Immature natural killer cell (primary cell): ENCODE results near the gene OSBPL5. TPM values are rescaled to one million over a fixed set of nuclear protein-coding genes. Genes with fewer than 3 reads are reported as not detected.

Source experiments
- DNase-seq, 3 donors: peaks; one replicate each; pipeline ENCODE4 v3.0.0; 2022; ENCODE audit warnings: mixed read lengths in 1 of 3
- H3K27ac Mint-ChIP-seq, 6 donors: one replicate each; pipeline ENCODE4 v1.8.0; 2020; ENCODE audit warnings: mixed read lengths in 6 of 6, mild to moderate bottlenecking in 5 of 6, inconsistent platforms in 4 of 6, moderate library complexity in 3 of 6
- H3K27me3 Mint-ChIP-seq, 3 donors: one replicate each; pipeline ENCODE4 v1.8.0; 2020 to 2021; ENCODE audit warnings: low read depth in 3 of 3, mild to moderate bottlenecking in 3 of 3, mixed read lengths in 3 of 3, moderate library complexity in 3 of 3, inconsistent platforms in 1 of 3
- H3K36me3 Mint-ChIP-seq, 3 donors: one replicate each; pipeline ENCODE4 v1.8.0; 2020; ENCODE audit warnings: mixed read lengths in 3 of 3, inconsistent platforms in 2 of 3, mild to moderate bottlenecking in 2 of 3
- H3K4me1 Mint-ChIP-seq, 2 donors: one replicate each; pipeline ENCODE4 v1.8.0; 2020; ENCODE audit warnings: inconsistent platforms in 2 of 2, mild to moderate bottlenecking in 2 of 2, mixed read lengths in 2 of 2, moderate library complexity in 1 of 2
- H3K4me3 Mint-ChIP-seq, 5 donors: one replicate each; pipeline ENCODE4 v1.8.0; 2020; ENCODE audit warnings: mild to moderate bottlenecking in 5 of 5, mixed read lengths in 5 of 5, inconsistent platforms in 3 of 5, moderate library complexity in 3 of 5
- H3K9me3 Mint-ChIP-seq, 6 donors: one replicate each; pipeline ENCODE4 v1.8.0; 2020; ENCODE audit warnings: mild to moderate bottlenecking in 6 of 6, mixed read lengths in 6 of 6, inconsistent platforms in 4 of 6, moderate library complexity in 3 of 6
- polyA plus RNA-seq, 3 donors: library from polyadenylated mRNA; unstranded; fragments of 300-500 nt; fragmentation: Illumina TruSeq; gene quantifications; one replicate each; pipeline ENCODE4 v1.2.3, GENCODE V29; 2021

The OSBPL5 gene
- polyA plus RNA-seq, 3 donors from 2014 or later: 32.8 to 98.9 (median 33.3) TPM

DNA sequence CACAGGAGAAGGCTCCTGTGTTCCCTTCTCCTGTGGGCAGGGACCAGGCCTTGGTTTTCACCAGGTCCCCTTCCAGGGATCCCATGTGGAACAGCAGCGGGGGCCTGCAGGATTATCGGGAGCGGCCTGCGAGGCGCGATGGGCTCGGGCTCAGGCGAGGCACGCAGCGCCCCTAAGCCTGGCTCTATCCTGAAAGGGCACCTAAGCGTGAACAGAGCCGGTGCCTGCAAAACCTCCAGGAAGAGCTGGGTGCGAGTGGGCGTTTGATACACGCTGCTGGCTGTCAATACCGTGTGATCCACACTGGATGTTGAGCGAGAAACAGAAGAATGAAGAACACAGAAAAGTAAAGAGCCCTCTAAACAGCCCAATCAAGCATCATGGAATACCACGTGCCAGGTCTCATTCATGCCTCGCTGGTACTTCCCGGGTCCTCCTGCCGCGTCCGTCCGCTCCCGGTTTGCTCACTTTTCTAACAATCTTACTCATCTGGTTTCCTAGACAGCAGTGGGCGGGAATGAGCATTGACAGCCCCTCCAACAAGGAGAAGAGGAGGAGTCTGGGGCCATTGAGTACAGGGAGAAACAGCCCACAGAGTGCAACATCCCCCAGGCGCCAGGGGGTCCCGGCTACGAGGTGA is 12.5 kb downstream of the OSBPL5 start:
- no peak for DNase-seq
- peak overlapping the region; percentile 14 to 91 (median 58) for H3K27ac Mint-ChIP-seq
- H3K27me3 Mint-ChIP-seq: peaks cover 6 to 18% (median 13%) of the 10 kb centered on the region in 3 donors
- peaks cover 0 to 21% (median 0%) of the 10 kb centered on the region in 3 donors for H3K36me3 Mint-ChIP-seq
- no peaks in the 10 kb centered on the region for H3K9me3 Mint-ChIP-seq
- H3K4me1 Mint-ChIP-seq: peaks cover 93 to 98% of the 10 kb centered on the region in 2 donors
- H3K4me3 Mint-ChIP-seq: no peak overlapping the region

DNA sequence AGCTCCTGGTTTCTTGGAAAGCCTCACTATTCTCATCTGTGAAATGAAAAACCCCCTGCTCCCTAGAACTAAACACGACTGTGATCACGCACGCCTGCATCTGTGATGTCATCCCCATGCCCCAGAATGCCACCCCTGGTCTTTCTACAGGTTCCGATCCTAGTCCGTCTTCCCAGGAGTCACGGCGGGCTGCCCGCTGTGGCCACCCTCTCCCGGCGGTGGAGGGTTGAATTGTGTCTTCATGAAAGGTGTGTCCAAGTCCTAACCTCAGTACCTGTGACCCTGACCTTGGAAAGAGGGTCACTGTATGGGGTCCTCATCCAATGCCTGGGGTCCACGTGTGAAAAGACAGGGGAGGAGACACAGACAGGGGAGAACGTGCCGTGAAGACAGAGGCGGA is 14.4 kb downstream of the OSBPL5 start:
- Mint-ChIP-seq H3K4me1 (peaks cover 85 to 91% of the 10 kb centered on the region in 2 donors), H3K27ac (peak overlapping the region in 5 of 6 donors; percentile 26 to 81 (median 75))

DNA sequence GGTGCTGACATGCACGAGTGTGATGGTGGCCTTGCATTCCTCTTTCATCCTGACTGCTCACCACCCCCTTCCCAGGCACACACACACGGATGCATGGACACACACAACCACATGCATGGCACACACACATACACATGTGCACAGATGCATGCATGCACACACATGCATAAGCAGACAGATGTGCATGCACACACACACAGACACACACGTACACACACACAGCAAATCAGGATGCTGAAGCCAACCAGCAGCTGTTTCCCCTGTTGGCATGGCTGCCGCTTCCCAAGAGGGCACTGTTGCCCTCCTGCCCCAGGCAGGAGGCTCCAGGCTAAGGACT is 15.3 kb downstream of the OSBPL5 start:
- H3K27me3 Mint-ChIP-seq: peaks cover 3 to 10% (median 10%) of the 10 kb centered on the region in 3 donors
- H3K4me3 Mint-ChIP-seq: peak overlapping the region; percentile 36 to 65 (median 57)
- H3K4me1 Mint-ChIP-seq: peaks cover 85 to 91% of the 10 kb centered on the region in 2 donors
- H3K36me3 Mint-ChIP-seq: peaks cover 0 to 21% (median 0%) of the 10 kb centered on the region in 3 donors
- H3K27ac Mint-ChIP-seq: peak overlapping the region in 5 of 6 donors; percentile 74 to 87 (median 80)
- DNase-seq: no peak
- H3K9me3 Mint-ChIP-seq: no peaks in the 10 kb centered on the region

More for the DNA sequence above, 14.4 kb downstream of the OSBPL5 start:
- Mint-ChIP-seq H3K36me3 (peaks cover 0 to 21% (median 0%) of the 10 kb centered on the region in 3 donors), H3K4me3 (peak overlapping the region; percentile 7 to 56 (median 29)), H3K27me3 (peaks cover 6 to 10% (median 9%) of the 10 kb centered on the region in 3 donors), H3K9me3 (no peaks in the 10 kb centered on the region)
- no peak for DNase-seq

DNA sequence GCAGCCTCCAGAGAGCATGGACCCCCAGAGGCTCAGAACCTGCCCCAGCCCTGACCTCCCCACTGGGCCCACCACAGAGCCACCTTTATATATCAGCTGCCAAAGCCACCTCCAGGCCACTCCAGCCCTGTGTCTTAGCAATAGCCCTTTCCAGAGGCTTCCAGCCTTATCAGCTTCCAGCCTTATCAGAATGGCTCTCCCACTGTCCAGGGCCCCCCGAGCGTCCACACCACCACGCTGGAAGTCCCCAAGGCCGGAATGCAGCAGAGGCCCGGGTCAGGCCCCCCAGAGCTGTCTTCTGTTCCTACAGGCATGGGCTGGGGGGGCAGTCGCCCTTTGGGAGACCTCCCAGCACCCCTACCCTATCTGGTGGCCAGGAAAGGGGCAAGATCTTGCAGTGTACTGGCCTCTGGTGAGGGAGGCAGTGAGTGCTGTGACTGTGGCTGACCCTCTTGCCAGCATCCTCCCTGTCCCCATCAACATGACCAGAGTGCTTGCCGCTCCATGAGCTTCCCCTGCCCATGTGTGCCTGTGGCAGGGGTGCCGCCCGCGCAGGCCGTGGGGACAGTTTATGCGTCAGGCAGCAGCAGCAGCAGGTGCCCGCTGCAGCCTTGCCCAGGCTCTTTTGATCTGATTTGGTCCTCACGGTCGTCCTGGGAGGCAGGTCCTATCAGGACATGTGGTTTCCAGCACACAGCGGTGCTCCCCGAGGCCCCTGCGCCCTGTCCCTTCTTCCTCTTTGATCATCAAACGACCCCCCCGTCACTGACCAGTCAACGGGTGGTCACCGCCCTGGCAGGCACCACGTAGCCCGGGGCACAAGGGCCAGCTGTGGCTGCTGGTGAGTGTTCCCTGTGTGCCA is 15.9 kb downstream of the OSBPL5 start:
- DNase-seq: no peak
- Mint-ChIP-seq H3K4me3 (peak overlapping the region; percentile 36 to 69 (median 57)), H3K27me3 (peaks cover 3 to 10% (median 10%) of the 10 kb centered on the region in 3 donors), H3K36me3 (peaks cover 0 to 21% (median 0%) of the 10 kb centered on the region in 3 donors), H3K4me1 (peaks cover 84 to 85% of the 10 kb centered on the region in 2 donors), H3K9me3 (no peaks in the 10 kb centered on the region), H3K27ac (peak overlapping the region; percentile 74 to 93 (median 85))

- H3K4me3 Mint-ChIP-seq: peak overlapping the region; percentile 56 to 69 (median 62)
- H3K36me3 Mint-ChIP-seq: peaks cover 0 to 21% (median 0%) of the 10 kb centered on the region in 3 donors
- H3K27ac Mint-ChIP-seq: peak overlapping the region; percentile 74 to 93 (median 84)
- no peaks in the 10 kb centered on the region for H3K9me3 Mint-ChIP-seq
- peaks cover 3 to 11% (median 10%) of the 10 kb centered on the region in 3 donors for H3K27me3 Mint-ChIP-seq
- H3K4me1 Mint-ChIP-seq: peaks cover 85 to 87% of the 10 kb centered on the region in 2 donors
- DNase-seq: no peak
Observed at GRCh38 chr11:3148255-3148989, 16.7 kb downstream of the OSBPL5 start.

DNA sequence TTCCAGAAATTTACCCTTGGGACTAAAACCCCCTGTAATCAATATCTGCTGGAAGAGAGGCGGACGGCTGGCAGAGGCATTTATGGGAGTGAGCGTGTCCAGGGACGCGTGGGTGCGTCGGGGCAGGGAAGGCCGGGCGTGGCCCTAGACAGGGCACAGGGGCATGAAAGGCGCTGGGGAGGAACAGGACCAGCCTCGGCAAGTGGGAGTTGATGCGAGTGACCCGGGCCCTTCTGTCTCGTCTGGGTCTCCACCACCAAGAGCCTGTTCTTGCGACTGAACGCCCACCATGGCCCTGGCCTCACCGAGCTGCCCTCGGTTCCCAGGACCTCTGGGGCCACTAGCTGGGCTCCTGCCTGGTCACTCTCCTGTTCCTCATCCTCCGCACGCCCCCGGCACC is 17.5 kb downstream of the OSBPL5 start:
- Mint-ChIP-seq H3K4me3 (no peak overlapping the region), H3K9me3 (no peaks in the 10 kb centered on the region), H3K27me3 (peaks cover 5 to 10% (median 10%) of the 10 kb centered on the region in 3 donors), H3K27ac (peak overlapping the region in 3 of 6 donors; percentile 74 to 93 (median 85)), H3K4me1 (peaks cover 82 to 83% of the 10 kb centered on the region in 2 donors), H3K36me3 (peaks cover 0 to 13% (median 0%) of the 10 kb centered on the region in 3 donors)
- no peak for DNase-seq

GRCh38 chr11:3147257-3147619 is 17.9 kb downstream of the OSBPL5 start:
- DNase-seq: no peak
- peaks cover 0 to 13% (median 0%) of the 10 kb centered on the region in 3 donors for H3K36me3 Mint-ChIP-seq
- H3K27ac Mint-ChIP-seq: peak overlapping the region in 1 of 6 donors; percentile 35
- peaks cover 6 to 11% (median 10%) of the 10 kb centered on the region in 3 donors for H3K27me3 Mint-ChIP-seq
- H3K4me1 Mint-ChIP-seq: peaks cover 82 to 83% of the 10 kb centered on the region in 2 donors
- no peaks in the 10 kb centered on the region for H3K9me3 Mint-ChIP-seq
- H3K4me3 Mint-ChIP-seq: no peak overlapping the region

- H3K27ac Mint-ChIP-seq: peak overlapping the region in 2 of 6 donors; percentile 26 to 39
- peaks cover 82 to 83% of the 10 kb centered on the region in 2 donors for H3K4me1 Mint-ChIP-seq
- H3K27me3 Mint-ChIP-seq: peaks cover 6 to 14% (median 10%) of the 10 kb centered on the region in 3 donors
- H3K36me3 Mint-ChIP-seq: peaks cover 0 to 17% (median 0%) of the 10 kb centered on the region in 3 donors
- no peaks in the 10 kb centered on the region for H3K9me3 Mint-ChIP-seq
- no peak overlapping the region for H3K4me3 Mint-ChIP-seq
- no peak for DNase-seq
Observed at GRCh38 chr11:3146612-3147256, 18.4 kb downstream of the OSBPL5 start.

DNA sequence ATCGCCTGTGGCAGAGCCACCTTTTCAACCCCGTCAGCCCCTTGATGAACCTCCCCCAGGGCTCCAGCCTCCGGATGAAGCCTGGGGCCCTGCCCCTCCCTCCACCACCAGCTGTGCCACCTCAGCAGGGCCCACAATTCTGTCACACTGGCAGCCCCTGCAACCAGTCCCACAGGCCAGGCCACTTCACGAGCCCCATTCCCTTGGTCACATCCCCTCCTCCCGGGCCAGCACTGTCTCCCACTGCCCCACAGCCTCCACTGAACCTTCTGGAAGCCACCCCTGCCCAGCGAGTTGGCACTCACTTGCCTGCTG is 19.9 kb downstream of the OSBPL5 start:
- Mint-ChIP-seq H3K4me1 (peaks cover 83% of the 10 kb centered on the region in 2 donors), H3K27ac (peak overlapping the region in 5 of 6 donors; percentile 17 to 73 (median 66)), H3K27me3 (peaks cover 6 to 13% (median 7%) of the 10 kb centered on the region in 3 donors), H3K9me3 (no peaks in the 10 kb centered on the region), H3K36me3 (peaks cover 0 to 14% (median 0%) of the 10 kb centered on the region in 3 donors), H3K4me3 (peak overlapping the region in 1 of 5 donors; percentile 17)
- no peak for DNase-seq

- Mint-ChIP-seq H3K27me3 (peaks cover 3 to 13% (median 9%) of the 10 kb centered on the region in 3 donors), H3K4me1 (peaks cover 83% of the 10 kb centered on the region in 2 donors), H3K4me3 (peak overlapping the region in 1 of 5 donors; percentile 17), H3K36me3 (peaks cover 0 to 14% (median 0%) of the 10 kb centered on the region in 3 donors), H3K27ac (peak overlapping the region in 5 of 6 donors; percentile 37 to 73 (median 69)), H3K9me3 (no peaks in the 10 kb centered on the region)
- DNase-seq: no peak
Observed at GRCh38 chr11:3144296-3145205, 20.6 kb downstream of the OSBPL5 start.

GRCh38 chr11:3143136-3143880 is 21.8 kb downstream of the OSBPL5 start:
- H3K27ac Mint-ChIP-seq: peak overlapping the region; percentile 10 to 69 (median 56)
- H3K36me3 Mint-ChIP-seq: peaks cover 0 to 10% (median 0%) of the 10 kb centered on the region in 3 donors
- H3K27me3 Mint-ChIP-seq: peaks cover 3 to 13% (median 5%) of the 10 kb centered on the region in 3 donors
- DNase-seq: no peak
- H3K4me1 Mint-ChIP-seq: peaks cover 80% of the 10 kb centered on the region in 2 donors
- H3K4me3 Mint-ChIP-seq: peak overlapping the region in 2 of 5 donors; percentile 17 to 35
- H3K9me3 Mint-ChIP-seq: no peaks in the 10 kb centered on the region

DNA sequence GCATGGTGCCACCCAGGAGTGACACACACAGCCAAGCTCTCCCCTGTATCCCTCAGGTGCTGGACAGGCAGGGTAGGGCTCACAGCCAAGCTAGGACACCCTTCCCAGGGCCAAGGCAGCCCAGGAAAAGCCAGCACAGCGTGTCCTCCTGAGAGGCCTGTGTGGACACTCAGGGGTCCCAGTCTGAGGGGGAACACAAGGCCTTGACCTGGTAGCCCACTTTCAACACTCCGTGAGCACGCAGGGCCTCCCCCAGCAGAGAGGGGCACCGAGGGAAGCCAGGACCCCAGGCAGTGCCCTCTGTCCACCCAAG is 24.9 kb downstream of the OSBPL5 start:
- H3K36me3 Mint-ChIP-seq: peaks cover 0 to 6% (median 0%) of the 10 kb centered on the region in 3 donors
- H3K4me1 Mint-ChIP-seq: peaks cover 85 to 89% of the 10 kb centered on the region in 2 donors
- peak overlapping the region in 5 of 6 donors; percentile 67 to 88 (median 80) for H3K27ac Mint-ChIP-seq
- peak overlapping the region in 2 of 5 donors; percentile 48 to 51 for H3K4me3 Mint-ChIP-seq
- H3K9me3 Mint-ChIP-seq: no peaks in the 10 kb centered on the region
- DNase-seq: no peak
- peaks cover 6 to 20% (median 17%) of the 10 kb centered on the region in 3 donors for H3K27me3 Mint-ChIP-seq
